HepG2 (cell line): ENCODE results near the gene TAS1R1. TPM values are rescaled to one million over a fixed set of nuclear protein-coding genes. Genes with fewer than 3 reads are reported as not detected.

Experiments used
- FOSL1 ChIP-seq: sonication (generic); formaldehyde crosslinking; IDR thresholded peaks from 2 replicates; pipeline ENCODE4 v1.9.0; 2021; ENCODE audit warnings: missing genetic modification reagents, borderline replicate concordance
- HCFC1 ChIP-seq: fragments of 150-350 bp; IDR thresholded peaks from 2 replicates; pipeline ENCODE4 v1.6.1; 2014; ENCODE audit warnings: low read depth, low read length
- HNF1A ChIP-seq, 2 experiments: sonication (generic) in 1 of 2; formaldehyde crosslinking in 1 of 2; IDR thresholded peaks; 2 replicates each; pipeline versions ENCODE4 v1.4.0 to v1.6.1; 2016 to 2020; ENCODE audit warnings: borderline replicate concordance in 1 of 2, low read depth in 1 of 2, mild to moderate bottlenecking in 1 of 2, missing genetic modification reagents in 1 of 2
- IRX3 ChIP-seq: sonication (generic); formaldehyde crosslinking; IDR thresholded peaks from 2 replicates; pipeline ENCODE4 v1.8.1; 2023; ENCODE audit warnings: mild to moderate bottlenecking, low read depth, missing genetic modification reagents, borderline replicate concordance
- KLF6 ChIP-seq: IDR thresholded peaks from 2 replicates; pipeline ENCODE4 v1.8.0; 2016; ENCODE audit warnings: missing biosample characterization, missing genetic modification reagents
- MBNL3 ChIP-seq: fragments of 250-450 bp; sonication (Bioruptor Pico); conservative IDR thresholded peaks from 2 replicates; pipeline ENCODE4 v1.8.0; 2022; ENCODE audit warnings: mild to moderate bottlenecking, inconsistent platforms
- MXD1 ChIP-seq: sonication (generic); formaldehyde crosslinking; IDR thresholded peaks from 2 replicates; pipeline ENCODE4 v1.4.0; 2020; ENCODE audit warnings: mild to moderate bottlenecking, missing genetic modification reagents
- PAX8 ChIP-seq: sonication (generic); formaldehyde crosslinking; IDR thresholded peaks from 2 replicates; pipeline ENCODE4 v1.8.0; 2022; ENCODE audit warnings: mild to moderate bottlenecking, missing genetic modification reagents, borderline replicate concordance
- REXO4 ChIP-seq: sonication (generic); formaldehyde crosslinking; IDR thresholded peaks from 2 replicates; pipeline ENCODE4 v1.8.0; 2022; ENCODE audit warnings: missing genetic modification reagents, mild to moderate bottlenecking, borderline replicate concordance
- SIX1 ChIP-seq: sonication (generic); formaldehyde crosslinking; IDR thresholded peaks from 2 replicates; pipeline ENCODE4 v1.4.0; 2020; ENCODE audit warnings: missing genetic modification reagents, borderline replicate concordance
- SP2 ChIP-seq: sonication (generic); formaldehyde crosslinking; IDR thresholded peaks from 2 replicates; pipeline ENCODE4 v1.5.1; 2020; ENCODE audit warnings: mild to moderate bottlenecking, missing genetic modification reagents
- SPEN ChIP-seq: sonication (generic); formaldehyde crosslinking; IDR thresholded peaks from 2 replicates; pipeline ENCODE4 v1.5.1; 2020; ENCODE audit warnings: low read depth, mild to moderate bottlenecking, missing genetic modification reagents
- TAF15 ChIP-seq: fragments of 200-400 bp; formaldehyde crosslinking; IDR thresholded peaks from one replicate; pipeline ENCODE4 v1.6.1; 2018; ENCODE audit warnings: mild to moderate bottlenecking, low read depth, low read length; ENCODE audit not compliant: poor library complexity, severe bottlenecking
- ZBTB3 ChIP-seq: sonication (generic); formaldehyde crosslinking; IDR thresholded peaks from 2 replicates; pipeline ENCODE4 v1.4.0; 2020; ENCODE audit warnings: low read depth, mild to moderate bottlenecking, moderate library complexity, missing genetic modification reagents, borderline replicate concordance
- ZBTB7B ChIP-seq: sonication (generic); formaldehyde crosslinking; IDR thresholded peaks from 2 replicates; pipeline ENCODE4 v1.4.0; 2020; ENCODE audit warnings: missing genetic modification reagents
- ZMYM4 ChIP-seq: sonication (generic); formaldehyde crosslinking; IDR thresholded peaks from 2 replicates; pipeline ENCODE4 v1.8.1; 2023; ENCODE audit warnings: mild to moderate bottlenecking, missing genetic modification reagents
- ZNF143 ChIP-seq: sonication (generic); formaldehyde crosslinking; IDR thresholded peaks from 2 replicates; pipeline ENCODE4 v1.4.0; 2020; ENCODE audit warnings: missing genetic modification reagents
- ZNF256 ChIP-seq: sonication (generic); formaldehyde crosslinking; conservative IDR thresholded peaks from 2 replicates; pipeline ENCODE4 v1.4.0; 2020; ENCODE audit warnings: missing genetic modification reagents
- ZNF44 ChIP-seq: sonication (generic); formaldehyde crosslinking; IDR thresholded peaks from 2 replicates; pipeline ENCODE4 v1.5.1; 2020; ENCODE audit warnings: mild to moderate bottlenecking, missing genetic modification reagents
- ZNF574 ChIP-seq: sonication (generic); formaldehyde crosslinking; IDR thresholded peaks from 2 replicates; pipeline ENCODE4 v1.4.0; 2020; ENCODE audit warnings: missing genetic modification reagents
- ZNF672 ChIP-seq: sonication (generic); formaldehyde crosslinking; IDR thresholded peaks from 2 replicates; pipeline ENCODE4 v1.8.1; 2022; ENCODE audit warnings: missing genetic modification reagents
- ZNF891 ChIP-seq: sonication (generic); formaldehyde crosslinking; IDR thresholded peaks from 2 replicates; pipeline ENCODE4 v1.5.0; 2020; ENCODE audit warnings: mild to moderate bottlenecking, missing genetic modification reagents
- polyA plus RNA-seq, 8 experiments: library from polyadenylated mRNA; depleted of rRNA in 3 of 8; stranded (reverse) in 7 of 8; unstranded in 1 of 8; fragments of >200 nt; fragmentation: Illumina TruSeq in 4 of 8; extraction: Trizol in 4 of 8; gene quantifications; 2 replicates each; pipeline versions ENCODE4 v1.2.1 to v1.2.3, GENCODE V29; 2011 to 2016; ENCODE audit warnings: low read depth in 4 of 8, missing spikeins in 1 of 8, mixed read lengths in 1 of 8; ENCODE audit not compliant: insufficient read depth in 1 of 8
- total RNA-seq, 5 experiments: library from RNA; depleted of rRNA; stranded (reverse); fragments of >200 nt; fragmentation: Illumina TruSeq; extraction: Trizol; gene quantifications; 2 replicates each; pipeline ENCODE4 v1.2.3, GENCODE V29; 2016; ENCODE audit warnings: low read depth in 1 of 5

TAS1R1 gene
- total and polyA plus RNA-seq, 2 of the 13 experiments (the other 11 are each of a cell fraction or from before 2014, with no cell fraction given) = 1.4 to 1.6 TPM

- peak; percentile 98 for TF ChIP-seq ZMYM4 (CRISPR knock-in tag)
- TF ChIP-seq PAX8 (CRISPR knock-in tag) = 0 out of 2 replicates have a peak, but pooled peaks have one; percentile 32
- TF ChIP-seq ZNF574 (CRISPR knock-in tag) = peak; percentile 99
- TF ChIP-seq ZNF143 (CRISPR knock-in tag) = peak; percentile 68
- peak; percentile 94 for TF ChIP-seq SPEN (CRISPR knock-in tag)
- TF ChIP-seq KLF6 (CRISPR knock-in tag) = 0 out of 2 replicates have a peak, but pooled peaks have one; percentile 56
- TF ChIP-seq ZBTB3 (CRISPR knock-in tag) = no peak
- 0 out of 2 replicates have a peak, but pooled peaks have one; percentile 49 for TF ChIP-seq ZNF891
- TF ChIP-seq SIX1 = 0 out of 2 replicates have a peak, but pooled peaks have one; percentile 14
- TF ChIP-seq FOSL1 (CRISPR knock-in tag) = no peak
- no peak for TF ChIP-seq TAF15
- no peak for TF ChIP-seq SP2 (CRISPR knock-in tag)
- TF ChIP-seq MXD1 (CRISPR knock-in tag) = peak; percentile 78
- no peak for TF ChIP-seq REXO4 (CRISPR knock-in tag)
- TF ChIP-seq ZNF44 (CRISPR knock-in tag) = no peak
- TF ChIP-seq MBNL3 = no peak
- TF ChIP-seq ZNF256 (CRISPR knock-in tag) = peak; percentile 46; the same call in 1 of the 2 replicates
- TF ChIP-seq HCFC1 = peak; percentile 60; the same call in 1 of the 2 replicates
- TF ChIP-seq ZNF672 (CRISPR knock-in tag) = no peak
- peak; percentile 74 for TF ChIP-seq ZBTB7B (CRISPR knock-in tag)
- peak; percentile 73; the same call in 1 of the 2 replicates for TF ChIP-seq IRX3 (CRISPR knock-in tag)
- TF ChIP-seq HNF1A (IDR thresholded peaks at IDR 0.05; ENCODE audit: low read depth) = no peak
- peak; percentile 54; the same call in 1 of the 2 replicates for TF ChIP-seq HNF1A (CRISPR knock-in tag; IDR thresholded peaks at IDR 0.05; ENCODE audit: borderline replicate concordance)
Observed at GRCh38 chr1:6554031-6554906, 838 bp upstream of the TAS1R1 start, which contains the start of gene NOL9 (continued).
